ENCODE results near the gene PRKCE. TPM values are rescaled to one million over a fixed set of nuclear protein-coding genes. Genes with fewer than 3 reads are reported as not detected.
A peak's percentile ranks its signal among the peaks of the same experiment; 100 is the strongest.

Gene PRKCE
- polyA plus RNA-seq, 4 donors = 7.9 to 9.2 (median 8.5) TPM

GRCh38 chr2:46079985-46080560 is 428.6 kb downstream of the PRKCE start:
- DNase-seq (ENCODE audit: low read depth in 4 of 4, low spot score in 2 of 4) = no peak

DNA sequence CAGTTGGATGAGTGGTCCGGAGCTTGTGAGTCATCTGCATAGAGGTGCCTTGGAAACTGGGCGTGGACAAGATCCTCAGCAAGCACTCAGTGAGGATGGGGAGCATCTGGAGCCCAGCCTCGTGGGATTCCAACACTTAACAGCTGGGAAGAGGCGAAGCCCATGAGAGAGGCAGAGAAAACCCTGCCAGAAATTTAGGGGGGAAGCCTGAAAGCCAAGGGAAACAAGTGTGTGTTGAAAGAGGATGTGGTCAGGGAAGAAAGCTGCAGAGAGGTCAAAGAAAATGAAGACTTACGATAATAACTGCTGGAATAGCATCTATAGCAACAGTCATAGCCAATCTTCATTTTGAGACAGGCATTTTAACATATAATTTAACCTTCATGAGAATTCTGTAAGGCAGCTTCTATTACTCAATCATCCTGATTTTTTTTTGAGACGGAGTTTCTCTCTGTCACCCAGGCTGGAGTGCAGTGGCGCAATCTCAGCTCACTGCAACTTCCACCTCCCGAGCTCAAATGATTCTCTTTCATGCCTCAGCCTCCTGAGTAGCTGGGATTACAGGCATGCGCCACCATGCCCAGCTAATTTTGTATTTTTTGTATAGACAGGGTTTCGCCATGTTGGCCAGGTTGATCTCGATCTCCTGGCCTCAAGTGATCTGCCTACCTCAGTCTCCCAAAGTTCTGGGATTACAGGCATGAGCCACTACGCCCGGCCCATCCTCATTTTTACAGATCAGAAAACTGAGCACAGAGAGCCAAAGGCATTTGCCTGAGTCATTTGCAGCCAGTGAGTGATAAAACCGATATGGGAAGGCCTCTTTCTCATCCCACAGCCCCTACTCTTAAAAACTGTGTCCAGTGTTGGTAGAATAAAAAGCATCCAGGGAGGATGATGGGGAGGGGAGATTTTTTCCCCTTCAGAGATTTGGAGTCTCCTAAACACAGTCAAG is 431.3 kb downstream of the PRKCE start:
- no peak for DNase-seq (ENCODE audit: low read depth in 4 of 4, low spot score in 2 of 4)

DNA sequence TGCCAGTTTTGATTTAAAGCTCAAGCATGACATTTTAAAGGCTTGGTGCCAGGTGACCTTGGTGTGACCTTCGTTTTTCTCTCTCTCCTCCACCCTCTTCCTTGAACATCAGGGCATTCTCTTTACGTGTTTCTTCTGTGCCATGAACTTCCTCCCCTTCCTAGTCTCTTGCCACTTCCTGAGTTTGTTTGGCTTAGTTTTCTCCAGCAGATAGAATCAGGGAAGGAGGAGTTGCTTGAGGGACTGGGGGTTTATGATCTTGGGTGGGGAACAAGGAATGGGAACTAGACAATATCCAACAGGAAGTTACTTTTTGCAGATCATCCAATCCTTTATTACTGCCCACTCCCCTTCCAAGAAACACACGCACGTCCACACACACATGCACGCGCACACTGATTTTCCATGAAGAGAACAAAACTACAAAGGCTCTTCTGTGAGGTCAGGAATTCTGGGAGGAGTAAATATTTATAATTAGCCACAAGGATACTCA is 435.1 kb downstream of the PRKCE start:
- DNase-seq (ENCODE audit: low read depth in 4 of 4, low spot score in 2 of 4) = no peak

GRCh38 chr2:46087492-46087891 is 436.0 kb downstream of the PRKCE start:
- DNase-seq (ENCODE audit: low read depth in 4 of 4, low spot score in 2 of 4) = no peak

DNA sequence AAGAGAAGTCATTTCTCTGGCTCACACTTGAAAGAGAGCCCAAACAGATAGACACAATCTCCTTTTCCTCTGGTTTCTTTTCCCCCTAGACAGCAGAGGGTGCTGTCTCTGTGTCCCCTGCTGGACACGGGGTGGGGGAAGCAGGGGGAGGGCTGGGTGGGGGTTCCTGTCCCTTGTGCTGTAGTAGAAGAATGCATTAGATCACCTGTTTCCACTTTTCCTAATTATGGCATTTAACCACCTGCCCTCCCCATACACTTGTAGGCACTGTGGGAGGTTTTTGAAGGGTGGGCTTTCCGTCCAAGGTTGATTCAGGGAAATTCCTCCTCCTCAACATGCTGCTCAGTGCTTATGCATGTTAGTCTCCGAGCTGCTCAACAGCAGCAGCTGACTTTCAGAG is 439.5 kb downstream of the PRKCE start:
- DNase-seq (ENCODE audit: low read depth in 4 of 4, low spot score in 2 of 4) = no peak

GRCh38 chr2:46091961-46092667 is 440.6 kb downstream of the PRKCE start:
- DNase-seq (ENCODE audit: low read depth in 4 of 4, low spot score in 2 of 4) = no peak

DNA sequence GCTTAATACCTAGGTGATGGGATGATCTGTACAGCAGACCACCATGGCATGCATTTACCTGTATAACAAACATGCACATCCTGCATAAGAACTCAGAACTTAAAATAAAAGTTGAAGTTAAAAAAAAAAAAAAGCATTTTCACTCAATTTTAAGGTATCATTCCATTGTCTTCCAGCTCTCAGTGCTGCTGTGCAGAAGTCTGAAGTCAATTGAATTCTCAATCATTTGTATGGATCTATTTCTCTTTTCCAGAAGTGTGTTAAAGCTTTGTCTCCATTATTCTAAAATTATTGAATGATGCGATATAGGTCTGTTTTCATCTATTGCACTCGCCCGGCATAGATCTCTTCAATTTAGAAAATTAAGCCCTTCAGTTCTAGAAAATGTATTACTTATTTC is 443.2 kb downstream of the PRKCE start:
- DNase-seq (ENCODE audit: low read depth in 4 of 4, low spot score in 2 of 4) = no peak

GRCh38 chr2:46095830-46096229 is 444.4 kb downstream of the PRKCE start:
- no peak for DNase-seq (ENCODE audit: low read depth in 4 of 4, low spot score in 2 of 4)

- no peak for DNase-seq (ENCODE audit: low read depth in 4 of 4, low spot score in 2 of 4)
These were observed 444.8 kb downstream of the PRKCE start for GRCh38 chr2:46096260-46096659.

GRCh38 chr2:46097714-46098480 is 446.4 kb downstream of the PRKCE start:
- DNase-seq (ENCODE audit: low read depth in 4 of 4, low spot score in 2 of 4) = peak; percentile 69 to 86 (median 77)

DNA sequence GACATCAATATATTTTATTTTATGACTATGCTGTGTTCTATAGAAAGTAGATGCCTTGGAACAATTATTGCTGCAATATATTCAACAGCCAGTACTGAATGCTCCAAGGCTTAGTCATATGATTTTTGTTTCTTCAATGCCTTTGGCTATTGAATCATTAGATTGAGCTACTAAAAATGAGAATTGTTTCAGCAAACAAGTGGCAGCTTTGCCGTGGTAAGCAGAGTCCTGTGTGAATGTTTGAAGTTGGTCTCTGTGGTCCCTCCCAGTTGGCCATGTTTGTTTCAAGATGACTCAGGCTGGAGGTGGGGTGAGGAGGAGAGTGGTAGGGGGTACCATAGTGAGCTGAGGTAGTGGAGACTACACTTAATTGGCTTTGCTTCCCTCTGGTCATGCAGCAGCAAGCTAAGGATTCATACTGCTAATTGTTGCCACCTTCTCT is 447.2 kb downstream of the PRKCE start:
- DNase-seq (ENCODE audit: low read depth in 4 of 4, low spot score in 2 of 4) = no peak

DNA sequence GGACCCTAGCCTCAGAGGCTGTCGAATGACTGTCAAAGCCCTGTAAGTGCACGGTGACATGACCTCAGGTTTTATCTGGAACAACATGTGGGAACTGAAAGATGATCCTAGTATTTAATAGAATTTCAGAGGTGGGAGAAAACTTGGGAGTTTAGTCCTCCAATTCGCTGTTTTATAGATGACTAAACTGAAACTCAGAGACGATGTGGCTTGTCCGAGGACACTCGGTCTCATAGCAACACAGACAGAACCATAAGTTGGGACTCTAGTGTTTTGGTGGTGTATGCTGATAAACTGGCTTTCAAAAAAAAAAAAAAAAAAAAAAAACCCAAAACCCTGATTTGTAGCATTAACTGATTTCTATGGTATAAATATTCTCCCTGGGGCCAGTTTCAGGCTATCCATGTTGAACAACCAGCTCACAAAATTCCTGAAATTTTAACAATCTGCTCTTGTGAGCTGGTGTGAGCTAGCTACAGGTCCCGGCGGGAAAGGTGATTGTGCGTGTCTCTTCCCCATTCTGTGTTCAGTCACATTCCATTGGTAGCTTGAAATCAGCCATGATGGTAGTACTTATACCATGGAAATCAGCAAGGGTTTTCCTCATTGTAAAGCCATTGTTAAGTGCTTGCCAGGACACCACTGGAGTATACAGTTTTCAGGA is 450.2 kb downstream of the PRKCE start:
- no peak for DNase-seq (ENCODE audit: low read depth in 4 of 4, low spot score in 2 of 4)

- no peak for DNase-seq (ENCODE audit: low read depth in 4 of 4, low spot score in 2 of 4)
These were observed 455.2 kb downstream of the PRKCE start for GRCh38 chr2:46106690-46107089.

- no peak for DNase-seq (ENCODE audit: low read depth in 4 of 4, low spot score in 2 of 4)
These were observed 463.5 kb downstream of the PRKCE start for GRCh38 chr2:46114996-46115395.

GRCh38 chr2:46116150-46116549 is 464.7 kb downstream of the PRKCE start:
- DNase-seq (ENCODE audit: low read depth in 4 of 4, low spot score in 2 of 4) = no peak

- no peak for DNase-seq (ENCODE audit: low read depth in 4 of 4, low spot score in 2 of 4)
These were observed 465.1 kb downstream of the PRKCE start for GRCh38 chr2:46116553-46116991.

DNA sequence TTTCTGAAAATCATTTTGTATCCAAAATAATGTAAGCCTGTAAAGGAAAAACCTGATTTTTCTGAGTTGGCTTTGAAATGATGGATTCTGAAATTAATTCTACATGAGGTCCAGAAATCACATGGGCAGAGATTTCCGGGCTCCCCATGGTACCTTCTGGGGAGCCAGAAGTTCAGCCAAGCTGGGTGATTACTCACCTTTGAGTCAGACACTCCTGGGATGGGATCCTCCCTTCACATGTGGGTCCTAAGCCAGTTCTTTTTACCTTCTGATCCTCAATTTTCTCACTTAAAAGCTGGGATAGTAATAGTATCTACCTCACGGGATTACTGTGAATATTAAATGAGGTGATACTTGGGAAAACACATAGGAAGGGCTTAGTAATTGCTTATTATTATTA is 465.9 kb downstream of the PRKCE start:
- no peak for DNase-seq (ENCODE audit: low read depth in 4 of 4, low spot score in 2 of 4)

GRCh38 chr2:46117994-46118393 is 466.5 kb downstream of the PRKCE start:
- DNase-seq (ENCODE audit: low read depth in 4 of 4, low spot score in 2 of 4) = no peak

DNA sequence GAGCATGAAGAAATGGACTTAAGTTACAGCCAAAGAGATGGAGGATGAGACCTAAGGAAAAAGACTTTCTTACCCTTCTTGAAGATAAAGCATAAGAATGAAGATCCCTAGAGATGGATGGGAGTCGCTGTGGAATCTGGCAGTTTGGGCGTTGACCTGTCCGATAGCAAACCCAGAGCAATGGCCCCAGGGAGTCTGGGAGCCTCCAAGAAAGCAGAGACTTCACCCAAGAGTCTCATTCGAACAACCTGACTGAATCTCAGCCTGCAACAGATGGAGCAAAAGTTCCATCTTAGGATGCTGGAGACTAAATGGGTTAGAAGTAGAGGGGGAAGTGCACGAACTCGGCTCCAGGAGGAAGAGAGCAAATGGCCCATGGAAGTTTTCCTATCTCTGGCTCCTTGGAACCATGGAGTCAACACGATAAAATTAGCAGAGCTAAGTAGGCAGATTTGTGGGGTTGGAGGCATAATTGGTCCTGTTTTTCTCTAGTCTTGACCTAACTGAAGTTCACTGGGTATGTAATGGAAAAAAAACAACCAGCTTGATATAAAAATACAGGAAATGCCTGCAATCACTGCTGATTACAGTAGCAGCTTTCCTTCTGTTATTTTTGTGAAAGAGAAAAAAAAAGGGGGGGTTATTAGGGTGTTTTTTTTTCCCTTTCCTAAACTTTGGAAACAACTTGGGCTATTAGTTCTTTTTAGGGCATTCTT is 467.3 kb downstream of the PRKCE start:
- no peak for DNase-seq (ENCODE audit: low read depth in 4 of 4, low spot score in 2 of 4)

Data from left renal cortex interstitium (tissue), 4 donors.